ENCODE data around the gene BEGAIN.

DNA sequence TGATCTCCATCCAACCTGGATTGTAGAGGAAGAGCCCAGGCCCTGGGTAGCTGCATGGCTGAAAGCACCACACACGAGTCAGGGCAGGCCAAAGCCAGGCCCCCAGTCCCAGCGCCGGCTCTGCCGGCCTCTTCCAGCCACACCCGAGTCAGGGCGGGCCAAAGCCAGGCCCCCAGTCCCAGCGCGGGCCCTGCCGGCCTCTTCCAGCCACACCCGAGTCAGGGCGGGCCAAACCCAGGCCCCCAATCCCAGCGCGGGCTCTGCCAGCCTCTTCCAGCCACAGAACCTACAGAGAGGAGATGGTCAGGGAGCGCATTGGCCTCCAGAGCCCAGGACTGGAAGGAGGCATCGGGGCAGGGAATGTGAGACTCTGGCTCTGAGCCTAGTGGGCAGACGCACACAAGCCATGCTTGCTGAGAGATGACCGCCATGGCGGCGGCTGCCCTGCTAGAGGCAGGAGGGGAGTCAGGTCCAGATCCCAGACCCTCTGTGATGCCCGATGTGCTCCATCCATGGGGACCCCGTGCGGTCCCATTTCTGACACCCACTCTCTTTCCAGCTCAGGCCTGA lies 30.2 kb downstream of the BEGAIN start:
- TF ChIP-seq POLR2A (IDR thresholded peaks at IDR 0.05) (no peak), POLR2AphosphoS5 (IDR thresholded peaks at IDR 0.05) (no peak)
- TF ChIP-seq, protein P1, sequence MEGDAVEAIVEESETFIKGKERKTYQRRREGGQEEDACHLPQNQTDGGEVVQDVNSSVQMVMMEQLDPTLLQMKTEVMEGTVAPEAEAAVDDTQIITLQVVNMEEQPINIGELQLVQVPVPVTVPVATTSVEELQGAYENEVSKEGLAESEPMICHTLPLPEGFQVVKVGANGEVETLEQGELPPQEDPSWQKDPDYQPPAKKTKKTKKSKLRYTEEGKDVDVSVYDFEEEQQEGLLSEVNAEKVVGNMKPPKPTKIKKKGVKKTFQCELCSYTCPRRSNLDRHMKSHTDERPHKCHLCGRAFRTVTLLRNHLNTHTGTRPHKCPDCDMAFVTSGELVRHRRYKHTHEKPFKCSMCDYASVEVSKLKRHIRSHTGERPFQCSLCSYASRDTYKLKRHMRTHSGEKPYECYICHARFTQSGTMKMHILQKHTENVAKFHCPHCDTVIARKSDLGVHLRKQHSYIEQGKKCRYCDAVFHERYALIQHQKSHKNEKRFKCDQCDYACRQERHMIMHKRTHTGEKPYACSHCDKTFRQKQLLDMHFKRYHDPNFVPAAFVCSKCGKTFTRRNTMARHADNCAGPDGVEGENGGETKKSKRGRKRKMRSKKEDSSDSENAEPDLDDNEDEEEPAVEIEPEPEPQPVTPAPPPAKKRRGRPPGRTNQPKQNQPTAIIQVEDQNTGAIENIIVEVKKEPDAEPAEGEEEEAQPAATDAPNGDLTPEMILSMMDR (IDR thresholded peaks at IDR 0.05): no peak
